Measurements from ENCODE around the gene ERBB4. TPM values are rescaled to one million over a fixed set of nuclear protein-coding genes. Genes with fewer than 3 reads are reported as not detected.

ERBB4 gene
- total RNA-seq, 1 donor from 2014 or later: 2.8 TPM

- Mint-ChIP-seq H3K4me3 (ENCODE audit: unreplicated experiment) (no peak overlapping the region), H3K36me3 (ENCODE audit: unreplicated experiment) (no peaks in the 10 kb centered on the region), H3K9me3 (ENCODE audit: unreplicated experiment) (peaks cover 3% of the 10 kb centered on the region), H3K27ac (ENCODE audit: unreplicated experiment) (no peak overlapping the region), H3K4me1 (ENCODE audit: unreplicated experiment) (no peaks in the 10 kb centered on the region), H3K27me3 (ENCODE audit: unreplicated experiment) (no peaks in the 10 kb centered on the region)
- DNase-seq (ENCODE audit: extremely low spot score, unreplicated experiment): no peak
- TF ChIP-seq CTCF (IDR thresholded peaks at IDR 0.05): no peak
Observed at GRCh38 chr2:211344289-211344688, 1194.3 kb downstream of the ERBB4 start.

- DNase-seq (ENCODE audit: extremely low spot score, unreplicated experiment): no peak
- Mint-ChIP-seq H3K27ac (ENCODE audit: unreplicated experiment) (no peak overlapping the region), H3K4me1 (ENCODE audit: unreplicated experiment) (peaks cover 1% of the 10 kb centered on the region), H3K4me3 (ENCODE audit: unreplicated experiment) (no peak overlapping the region), H3K9me3 (ENCODE audit: unreplicated experiment) (no peaks in the 10 kb centered on the region), H3K27me3 (ENCODE audit: unreplicated experiment) (peaks cover 4% of the 10 kb centered on the region), H3K36me3 (ENCODE audit: unreplicated experiment) (no peaks in the 10 kb centered on the region)
- TF ChIP-seq CTCF (IDR thresholded peaks at IDR 0.05): no peak
Observed at GRCh38 chr2:211333377-211333776, 1205.2 kb downstream of the ERBB4 start.

- Mint-ChIP-seq H3K9me3 (ENCODE audit: unreplicated experiment) (no peaks in the 10 kb centered on the region), H3K4me3 (ENCODE audit: unreplicated experiment) (no peak overlapping the region), H3K27me3 (ENCODE audit: unreplicated experiment) (peaks cover 4% of the 10 kb centered on the region), H3K4me1 (ENCODE audit: unreplicated experiment) (peaks cover 1% of the 10 kb centered on the region), H3K36me3 (ENCODE audit: unreplicated experiment) (no peaks in the 10 kb centered on the region), H3K27ac (ENCODE audit: unreplicated experiment) (no peak overlapping the region)
- DNase-seq (ENCODE audit: extremely low spot score, unreplicated experiment): no peak
- TF ChIP-seq CTCF (IDR thresholded peaks at IDR 0.05): no peak
Observed at GRCh38 chr2:211331736-211332135, 1206.9 kb downstream of the ERBB4 start.

- H3K4me1 Mint-ChIP-seq (ENCODE audit: unreplicated experiment): peaks cover 1% of the 10 kb centered on the region
- H3K36me3 Mint-ChIP-seq (ENCODE audit: unreplicated experiment): no peaks in the 10 kb centered on the region
- TF ChIP-seq CTCF (IDR thresholded peaks at IDR 0.05): no peak
- H3K27me3 Mint-ChIP-seq (ENCODE audit: unreplicated experiment): peaks cover 2% of the 10 kb centered on the region
- DNase-seq (ENCODE audit: extremely low spot score, unreplicated experiment): no peak
- H3K9me3 Mint-ChIP-seq (ENCODE audit: unreplicated experiment): no peaks in the 10 kb centered on the region
- H3K27ac Mint-ChIP-seq (ENCODE audit: unreplicated experiment): no peak overlapping the region
- H3K4me3 Mint-ChIP-seq (ENCODE audit: unreplicated experiment): no peak overlapping the region
Observed at GRCh38 chr2:211329882-211330281, 1208.7 kb downstream of the ERBB4 start.

- no peaks in the 10 kb centered on the region for H3K9me3 Mint-ChIP-seq (ENCODE audit: unreplicated experiment)
- no peak overlapping the region for H3K27ac Mint-ChIP-seq (ENCODE audit: unreplicated experiment)
- peaks cover 2% of the 10 kb centered on the region for H3K27me3 Mint-ChIP-seq (ENCODE audit: unreplicated experiment)
- no peak for DNase-seq (ENCODE audit: extremely low spot score, unreplicated experiment)
- no peak overlapping the region for H3K4me3 Mint-ChIP-seq (ENCODE audit: unreplicated experiment)
- H3K36me3 Mint-ChIP-seq (ENCODE audit: unreplicated experiment): no peaks in the 10 kb centered on the region
- peaks cover 1% of the 10 kb centered on the region for H3K4me1 Mint-ChIP-seq (ENCODE audit: unreplicated experiment)
- no peak for TF ChIP-seq CTCF (IDR thresholded peaks at IDR 0.05)
Observed at GRCh38 chr2:211329421-211329820, 1209.2 kb downstream of the ERBB4 start.
